AG04450 (cell line): ENCODE results near the gene CLDN1. TPM values are rescaled to one million over a fixed set of nuclear protein-coding genes. Genes with fewer than 3 reads are reported as not detected.
A peak's percentile ranks its signal among the peaks of the same experiment; 100 is the strongest.
"Not testable (repeated sequence)": the region's sequence is repeated elsewhere in the genome, so short reads cannot be mapped to it uniquely, and the experiment has no call there.

ENCODE experiments used
- CTCF ChIA-PET: fragments of 300-600, 350-600 bp; formaldehyde crosslinking; extraction: SDS; loops from one replicate; lab custom pipeline; 2022; ENCODE audit warnings: antibody characterized with exemption, inconsistent platforms; lab: Charles Lee
- POLR2A ChIA-PET: fragments of 350-600 bp; formaldehyde crosslinking; extraction: SDS; loops from one replicate; lab custom pipeline; 2021; ENCODE audit warnings: antibody characterized with exemption, inconsistent platforms; lab: Yijun Ruan, JAX
- DNase-seq: peaks from one replicate; pipeline ENCODE4 v3.0.0-alpha.2; 2011; ENCODE audit warnings: low read depth, low spot score
- H3K27ac ChIP-seq: one replicate; pipeline ENCODE4 v1.5.1; 2012; ENCODE audit warnings: low read depth, low read length, control low read depth
- H3K27me3 ChIP-seq: one replicate; pipeline ENCODE4 v1.6.0; 2012; ENCODE audit warnings: low read length; ENCODE audit not compliant: control insufficient read depth, insufficient read depth
- H3K4me3 ChIP-seq: 2 replicates; pipeline ENCODE4 v1.5.1; 2011; ENCODE audit warnings: mild to moderate bottlenecking, low read depth, low read length, control low read depth
- H3K9me3 ChIP-seq: 2 replicates; pipeline ENCODE4 v1.5.1; 2012; ENCODE audit warnings: low read length; ENCODE audit not compliant: control insufficient read depth, insufficient read depth
- polyA plus RNA-seq: library from polyadenylated mRNA; depleted of rRNA; stranded (reverse); fragments of >200 nt; gene quantifications from 2 replicates; pipeline ENCODE4 v1.2.3, GENCODE V29; 2011
- TF ChIP-seq, protein P1 (sequence below): IDR thresholded peaks from 2 replicates; pipeline ENCODE4 v1.5.1; 2011; ENCODE audit warnings: low read depth, low read length, control low read depth, inconsistent platforms

The CLDN1 gene
- polyA plus RNA-seq, 1 experiment: 9.6 TPM

DNA sequence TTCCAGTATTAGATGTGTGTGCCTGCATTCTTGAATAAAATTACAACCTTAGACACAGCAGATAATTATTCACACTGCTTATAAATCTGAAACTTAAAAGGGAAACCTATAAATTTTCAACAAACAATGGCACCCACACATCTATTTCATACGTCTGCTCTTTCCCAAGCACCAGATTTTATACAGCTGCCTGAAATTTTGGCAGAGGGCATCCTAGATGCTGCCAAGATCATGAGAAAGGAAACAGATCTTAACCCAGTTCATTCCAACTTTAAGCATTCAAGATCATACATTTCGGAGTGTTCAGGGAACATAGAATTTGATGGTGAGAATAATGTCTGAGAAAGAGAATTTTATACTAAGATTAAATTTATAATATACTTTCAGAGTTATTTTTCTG lies 53.1 kb downstream of the CLDN1 start:
- Histone ChIP-seq H3K27ac (no peak overlapping the region), H3K27me3 (no peaks in the 10 kb centered on the region), H3K4me3 (no peak overlapping the region), H3K9me3 (no peaks in the 10 kb centered on the region)
- CTCF ChIA-PET: interaction anchor here (1.1 kb wide), 1 partner anchor 53 kb away, joined by 7 read pairs; the partner anchor contains the start of gene CLDN1
- POLR2A ChIA-PET: no interaction called here
- TF ChIP-seq, protein P1, sequence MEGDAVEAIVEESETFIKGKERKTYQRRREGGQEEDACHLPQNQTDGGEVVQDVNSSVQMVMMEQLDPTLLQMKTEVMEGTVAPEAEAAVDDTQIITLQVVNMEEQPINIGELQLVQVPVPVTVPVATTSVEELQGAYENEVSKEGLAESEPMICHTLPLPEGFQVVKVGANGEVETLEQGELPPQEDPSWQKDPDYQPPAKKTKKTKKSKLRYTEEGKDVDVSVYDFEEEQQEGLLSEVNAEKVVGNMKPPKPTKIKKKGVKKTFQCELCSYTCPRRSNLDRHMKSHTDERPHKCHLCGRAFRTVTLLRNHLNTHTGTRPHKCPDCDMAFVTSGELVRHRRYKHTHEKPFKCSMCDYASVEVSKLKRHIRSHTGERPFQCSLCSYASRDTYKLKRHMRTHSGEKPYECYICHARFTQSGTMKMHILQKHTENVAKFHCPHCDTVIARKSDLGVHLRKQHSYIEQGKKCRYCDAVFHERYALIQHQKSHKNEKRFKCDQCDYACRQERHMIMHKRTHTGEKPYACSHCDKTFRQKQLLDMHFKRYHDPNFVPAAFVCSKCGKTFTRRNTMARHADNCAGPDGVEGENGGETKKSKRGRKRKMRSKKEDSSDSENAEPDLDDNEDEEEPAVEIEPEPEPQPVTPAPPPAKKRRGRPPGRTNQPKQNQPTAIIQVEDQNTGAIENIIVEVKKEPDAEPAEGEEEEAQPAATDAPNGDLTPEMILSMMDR: no peak
- DNase-seq: no peak

DNA sequence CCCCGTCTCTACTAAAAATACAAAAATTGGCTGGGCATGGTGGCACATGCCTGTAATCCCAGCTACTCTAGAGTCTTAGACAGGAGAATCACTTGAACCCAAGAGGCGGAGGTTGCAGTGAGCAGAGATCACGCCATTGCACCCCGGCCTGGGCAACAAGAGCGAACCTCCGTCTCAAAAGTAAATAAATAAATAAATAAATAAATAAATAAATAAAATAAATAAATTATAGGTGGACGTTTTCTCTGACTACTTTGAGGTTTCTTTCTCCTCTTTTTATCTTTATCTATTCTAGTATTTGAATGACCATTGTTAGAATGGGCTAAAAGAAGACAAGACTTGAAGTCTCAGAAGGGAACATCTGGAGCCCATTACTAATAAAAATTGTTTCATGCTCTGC lies 54.8 kb downstream of the CLDN1 start:
- CTCF ChIA-PET: interaction anchor here (1.2 kb wide), 1 partner anchor 157 kb away, joined by 5 read pairs; no protein-coding TSS in a partner anchor
- DNase-seq, H3K27me3 ChIP-seq, H3K27ac ChIP-seq, POLR2A ChIA-PET, H3K4me3 ChIP-seq, H3K9me3 ChIP-seq: not testable (repeated sequence)

DNA sequence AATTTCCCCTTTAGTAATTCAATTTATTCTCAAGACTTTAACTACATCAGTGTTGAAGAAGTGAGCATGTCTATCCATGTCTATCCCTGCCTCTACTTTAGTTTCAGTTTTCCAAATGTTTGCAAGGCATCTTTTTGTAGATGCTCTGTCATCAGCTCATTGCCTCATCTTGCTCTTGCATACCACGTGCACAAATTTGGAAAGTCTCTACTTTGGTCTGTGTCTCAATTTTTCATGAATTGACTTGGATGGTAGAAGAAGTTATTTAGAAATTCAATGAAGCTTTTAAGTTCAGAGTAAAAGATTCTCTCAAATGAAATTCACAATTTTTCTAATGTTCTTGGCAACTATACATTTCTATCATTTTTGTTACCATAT lies 55.3 kb downstream of the CLDN1 start:
- TF ChIP-seq, protein P1: no peak
- Histone ChIP-seq H3K27me3 (no peaks in the 10 kb centered on the region), H3K27ac (no peak overlapping the region), H3K9me3 (no peaks in the 10 kb centered on the region), H3K4me3 (no peak overlapping the region)
- ChIA-PET POLR2A (no interaction called here), CTCF (interaction anchor here (1.2 to 1.4 kb wide), 2 partner anchors 11 to 157 kb away, joined by 4 to 5 read pairs; no protein-coding TSS in a partner anchor)
- DNase-seq: no peak

DNA sequence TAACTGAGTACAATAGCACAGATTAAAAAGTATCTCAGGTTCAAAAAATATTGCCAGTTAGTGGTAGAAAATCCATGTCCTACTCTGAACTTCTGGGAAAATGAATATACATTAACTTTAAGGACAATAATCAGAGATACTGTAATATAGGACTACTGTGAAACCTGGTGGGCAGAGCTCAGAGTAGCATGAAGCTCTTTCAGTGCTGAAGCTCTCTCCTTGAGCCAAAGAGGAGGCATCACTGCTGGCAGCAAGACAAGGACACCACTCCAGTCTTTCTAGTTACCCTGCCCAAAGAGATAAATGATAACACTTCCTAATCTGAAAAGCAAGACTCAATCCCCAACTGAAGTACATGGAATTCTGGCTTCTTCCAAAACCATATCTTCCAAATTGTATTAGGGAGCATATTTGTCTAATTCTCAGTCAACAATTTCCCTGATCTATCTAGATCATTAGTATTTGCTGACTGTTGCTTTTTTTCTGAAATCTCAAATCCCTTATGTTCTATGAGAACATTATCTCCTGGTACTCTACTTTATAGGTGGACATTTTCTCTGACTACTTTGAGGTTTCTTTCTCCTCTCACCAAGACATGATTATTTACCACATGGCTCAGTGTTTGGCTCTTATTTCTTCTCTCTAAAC lies 55.9 kb downstream of the CLDN1 start:
- Histone ChIP-seq H3K4me3 (no peak overlapping the region), H3K27me3 (no peaks in the 10 kb centered on the region), H3K27ac (peak overlapping the region; percentile 24), H3K9me3 (no peaks in the 10 kb centered on the region)
- ChIA-PET CTCF (interaction anchor here (1.0 to 1.4 kb wide), 3 partner anchors 12 to 158 kb away, joined by 4 to 5 read pairs (median 4); no protein-coding TSS in a partner anchor), POLR2A (no interaction called here)
- DNase-seq: no peak
- TF ChIP-seq, protein P1: no peak

DNA sequence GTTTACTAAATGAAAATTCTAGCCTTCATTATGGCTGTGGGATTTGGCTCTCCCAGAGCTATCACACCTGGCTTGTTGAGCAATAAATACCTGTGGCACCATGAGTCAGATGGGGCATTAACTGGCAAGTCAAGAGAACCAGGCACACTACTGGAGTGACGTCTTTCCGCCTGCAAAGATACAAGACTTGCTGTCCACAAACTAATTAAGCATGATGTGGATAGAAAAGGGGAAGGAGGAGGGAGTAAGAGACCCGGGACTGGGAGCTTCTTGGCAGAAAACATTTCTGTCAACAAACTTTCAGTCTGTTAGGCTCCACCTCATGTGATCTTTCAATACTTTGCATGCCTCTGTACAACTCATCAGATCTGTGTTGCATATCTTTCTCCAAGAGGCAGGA lies 56.5 kb downstream of the CLDN1 start:
- Histone ChIP-seq H3K9me3 (no peaks in the 10 kb centered on the region), H3K4me3 (no peak overlapping the region), H3K27ac (no peak overlapping the region), H3K27me3 (no peaks in the 10 kb centered on the region)
- DNase-seq: no peak
- ChIA-PET CTCF (interaction anchor here (1.0 to 2.4 kb wide), 3 partner anchors 12 to 55 kb away, joined by 4 to 9 read pairs (median 4); no protein-coding TSS in a partner anchor), POLR2A (no interaction called here)
- TF ChIP-seq, protein P1: no peak
